HepG2 (cell line): ENCODE measurements around the gene GNAI2.
A peak's percentile ranks its signal among the peaks of the same experiment; 100 is the strongest.

ENCODE experiments used
- BRCA1 ChIP-seq: sonication (generic); formaldehyde crosslinking; IDR thresholded peaks from 2 replicates; pipeline ENCODE4 v1.4.0; 2020; ENCODE audit warnings: missing genetic modification reagents
- CTCF ChIP-seq: sonication (generic); formaldehyde crosslinking; IDR thresholded peaks from 2 replicates; pipeline ENCODE4 v1.5.0; 2020; ENCODE audit warnings: mild to moderate bottlenecking, missing genetic modification reagents, moderate library complexity
- FOXK1 ChIP-seq: sonication (generic); formaldehyde crosslinking; IDR thresholded peaks from 2 replicates; pipeline ENCODE4 v1.4.0; 2020; ENCODE audit warnings: low read depth, missing genetic modification reagents, borderline replicate concordance
- KMT2B ChIP-seq: IDR thresholded peaks from 2 replicates; pipeline ENCODE4 v1.6.1; 2016; ENCODE audit warnings: missing genetic modification reagents, missing compliant biosample characterization
- ZNF343 ChIP-seq: sonication (generic); formaldehyde crosslinking; IDR thresholded peaks from 2 replicates; pipeline ENCODE4 v1.4.0; 2020; ENCODE audit warnings: mild to moderate bottlenecking, missing genetic modification reagents

GRCh38 chr3:50195501-50196252 lies 40.3 kb upstream of the GNAI2 start:
- TF ChIP-seq FOXK1 (CRISPR knock-in tag) = peak; percentile 37; the same call in 1 of the 2 replicates
- no peak; the same call in 1 of the 2 replicates for TF ChIP-seq CTCF (CRISPR knock-in tag)
- TF ChIP-seq BRCA1 (CRISPR knock-in tag) = peak; percentile 44; the same call in 1 of the 2 replicates
- peak; percentile 83 for TF ChIP-seq ZNF343 (CRISPR knock-in tag)
- no peak for TF ChIP-seq KMT2B
